GM19035 (cell line): Measurements from ENCODE around the gene CASZ1.

Source experiments
- ATAC-seq: cut with Tn5 transposase; IDR thresholded peaks from one replicate; pipeline ENCODE4 v1.9.1; 2021; ENCODE audit not compliant: unreplicated experiment

Gene CASZ1

DNA sequence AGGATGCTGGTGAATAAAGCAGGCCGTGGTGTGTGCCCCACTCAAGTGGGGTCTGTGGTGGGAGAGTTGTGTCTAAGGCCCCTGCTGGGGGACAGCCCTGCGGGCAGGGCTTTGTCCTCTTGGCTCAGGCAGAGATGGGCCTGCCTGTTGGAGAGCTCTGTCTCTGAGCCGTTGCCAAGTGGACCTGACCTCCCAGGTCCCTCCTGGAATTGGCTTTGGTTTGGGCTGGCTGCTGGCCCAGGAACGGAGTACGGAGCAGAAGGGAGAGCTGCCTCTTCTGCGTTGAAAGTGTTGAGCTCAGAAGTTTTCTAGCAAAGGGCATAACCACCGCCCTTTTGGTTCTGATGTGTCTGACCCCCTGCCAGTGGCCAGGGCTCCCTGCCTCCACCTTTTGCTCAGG, 167.8 kb downstream of the CASZ1 start:
- no peak for ATAC-seq

DNA sequence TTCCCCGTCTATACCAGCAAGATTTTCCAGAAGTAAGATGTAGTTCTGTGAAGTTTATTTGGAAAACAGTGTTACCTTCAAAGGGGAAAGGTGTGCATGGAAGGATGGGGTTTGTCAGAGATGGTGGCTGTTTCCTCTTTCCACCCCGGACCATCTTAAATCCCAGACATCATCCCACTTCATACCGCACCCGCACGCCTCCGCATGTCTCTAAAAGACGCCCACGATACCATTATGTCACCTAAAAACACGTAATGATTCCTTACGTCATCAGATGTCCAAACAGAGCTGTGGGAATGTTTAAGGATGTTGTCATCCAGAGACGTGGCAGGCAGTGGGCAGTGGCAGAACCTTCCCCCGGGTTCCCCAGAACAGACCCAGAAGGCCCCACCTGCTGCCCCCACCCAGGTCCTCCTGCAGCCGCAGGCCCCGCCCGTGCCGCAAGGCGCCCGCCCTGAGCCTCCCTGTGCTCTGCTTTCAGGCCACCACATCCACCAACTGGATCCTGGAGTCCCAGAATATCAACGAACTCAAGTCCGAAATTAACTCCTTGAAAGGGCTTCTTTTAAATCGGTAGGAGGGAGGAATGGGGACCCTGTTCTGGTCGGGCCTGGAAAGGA, 169.5 kb downstream of the CASZ1 start:
- ATAC-seq, result no peak

DNA sequence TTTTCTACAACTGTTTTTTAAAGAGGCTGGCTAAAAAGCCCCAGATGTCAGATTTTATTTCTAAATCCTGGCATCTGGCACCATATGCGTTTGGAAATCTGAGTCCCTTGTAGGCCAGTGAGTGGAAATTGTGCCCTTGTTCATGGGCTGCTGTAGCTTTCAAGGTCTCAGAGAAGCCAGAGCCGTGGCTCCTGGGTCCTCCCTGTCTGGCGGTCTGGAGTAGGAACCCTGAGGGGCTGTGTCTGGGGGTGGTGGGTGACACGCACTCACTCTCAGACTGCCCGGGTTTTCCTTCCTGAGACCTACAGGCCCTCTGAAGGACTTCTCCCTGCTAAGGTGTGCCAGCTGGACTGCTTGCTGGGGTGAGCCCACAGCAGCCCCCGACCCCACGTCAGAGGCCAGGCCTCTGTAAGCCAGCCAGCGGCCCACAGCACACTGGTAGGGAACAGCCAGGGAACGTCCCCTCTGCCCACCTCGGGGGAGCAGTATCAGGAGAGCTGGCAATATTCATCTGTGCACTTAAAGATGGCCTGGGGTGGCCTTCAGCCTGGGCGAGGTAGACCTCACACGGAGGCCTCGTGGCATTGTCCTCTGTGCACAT, 170.2 kb downstream of the CASZ1 start:
- no peak for ATAC-seq

DNA sequence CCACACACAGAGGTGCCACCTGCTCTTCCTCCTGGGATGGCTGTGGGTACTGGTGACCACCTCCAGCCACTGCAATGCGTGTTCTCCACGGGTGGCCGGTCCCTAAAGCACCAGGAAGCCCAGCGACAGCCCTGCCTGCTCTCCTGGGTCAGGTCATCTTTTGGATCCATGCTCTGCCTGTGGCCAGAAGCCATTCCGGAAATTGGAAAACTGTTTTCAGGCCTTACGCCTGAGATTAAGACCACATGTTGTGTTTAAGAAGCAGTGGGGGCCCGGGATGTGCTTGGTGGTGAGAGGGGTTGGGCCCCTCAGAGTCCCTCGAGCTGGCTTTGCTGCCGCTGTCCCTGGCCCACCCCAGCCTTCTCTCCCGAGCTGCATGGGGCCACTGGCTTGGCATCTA, 170.9 kb downstream of the CASZ1 start:
- ATAC-seq, result no peak

DNA sequence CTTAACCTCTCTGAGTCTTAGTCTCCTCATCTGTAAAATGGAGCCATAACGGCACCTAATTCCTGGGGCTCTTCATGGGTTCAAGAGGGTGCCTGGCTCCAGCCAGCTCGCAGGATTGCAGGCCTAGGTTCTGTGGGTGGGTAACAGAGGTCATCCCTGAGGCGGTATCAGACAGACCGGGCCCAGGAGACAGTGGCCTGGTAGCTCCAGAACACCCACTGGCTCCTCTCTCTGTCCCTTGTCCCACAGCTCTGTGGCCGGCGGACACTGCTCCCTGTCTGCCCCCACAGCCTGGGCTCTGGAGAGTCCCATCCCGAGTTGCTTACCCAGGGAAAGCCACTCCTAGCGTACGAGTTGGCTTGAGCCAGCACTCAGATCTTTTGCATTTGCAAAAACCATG, 171.4 kb downstream of the CASZ1 start:
- ATAC-seq, result no peak

DNA sequence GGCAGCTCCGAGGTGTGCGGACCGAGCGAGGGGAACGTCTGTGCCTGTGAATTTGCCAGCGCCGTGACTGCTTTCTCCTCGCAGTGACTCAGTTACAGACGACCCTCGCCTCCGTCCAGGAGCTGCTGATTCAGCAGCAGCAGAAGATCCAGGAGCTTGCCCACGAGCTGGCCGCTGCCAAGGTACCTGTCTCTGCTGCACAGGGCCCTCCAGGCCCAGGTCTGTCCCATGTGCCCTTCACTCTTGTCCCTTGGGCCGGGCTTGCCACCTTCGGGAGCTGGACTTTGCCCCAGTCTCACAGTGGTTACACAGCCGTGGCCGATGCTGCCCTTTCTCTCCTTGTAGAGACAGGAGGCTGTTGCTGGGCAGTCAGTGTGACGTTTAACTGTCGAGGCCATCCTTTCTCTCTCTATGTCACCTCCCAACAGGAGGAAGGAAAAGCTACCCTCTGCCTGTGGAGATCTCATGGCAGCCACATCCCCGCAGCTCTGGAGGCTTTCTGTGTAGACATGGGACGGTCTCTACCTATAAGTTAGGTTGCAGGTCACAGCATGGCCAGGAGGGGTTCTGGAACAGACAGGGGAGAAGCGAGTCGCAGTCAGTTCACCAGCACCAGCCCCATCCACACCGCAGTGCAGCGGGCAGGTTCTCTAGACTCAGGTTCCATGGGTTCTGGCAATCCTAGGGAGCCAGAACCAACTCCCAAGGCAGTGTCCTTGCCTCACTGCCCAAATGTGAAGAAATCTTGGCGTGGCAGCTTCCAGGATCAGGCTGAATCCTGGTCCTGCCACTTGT, 172.0 kb downstream of the CASZ1 start:
- ATAC-seq, result no peak

DNA sequence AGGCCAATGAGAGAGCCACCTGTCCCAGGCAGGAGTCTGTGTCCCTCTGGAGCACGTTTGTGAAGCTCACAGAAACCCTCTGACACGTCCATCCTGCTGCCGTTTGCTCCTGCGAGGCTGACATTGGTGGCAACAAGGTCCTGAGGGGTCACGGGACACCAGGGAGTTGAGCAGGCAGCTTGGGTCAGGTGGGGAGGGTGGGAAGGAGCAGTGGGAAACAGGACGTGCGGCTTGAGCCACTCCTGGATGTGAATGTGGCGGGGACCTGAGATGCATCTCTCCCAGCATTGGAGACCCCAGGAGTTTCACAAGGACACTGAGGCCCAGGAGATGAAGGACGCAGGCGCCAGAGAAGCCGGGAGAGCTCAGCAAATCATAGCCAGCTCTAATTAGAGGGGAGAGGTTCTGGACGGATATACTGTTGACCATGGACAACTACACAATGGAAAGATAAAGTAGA, 172.7 kb downstream of the CASZ1 start:
- no peak for ATAC-seq

DNA sequence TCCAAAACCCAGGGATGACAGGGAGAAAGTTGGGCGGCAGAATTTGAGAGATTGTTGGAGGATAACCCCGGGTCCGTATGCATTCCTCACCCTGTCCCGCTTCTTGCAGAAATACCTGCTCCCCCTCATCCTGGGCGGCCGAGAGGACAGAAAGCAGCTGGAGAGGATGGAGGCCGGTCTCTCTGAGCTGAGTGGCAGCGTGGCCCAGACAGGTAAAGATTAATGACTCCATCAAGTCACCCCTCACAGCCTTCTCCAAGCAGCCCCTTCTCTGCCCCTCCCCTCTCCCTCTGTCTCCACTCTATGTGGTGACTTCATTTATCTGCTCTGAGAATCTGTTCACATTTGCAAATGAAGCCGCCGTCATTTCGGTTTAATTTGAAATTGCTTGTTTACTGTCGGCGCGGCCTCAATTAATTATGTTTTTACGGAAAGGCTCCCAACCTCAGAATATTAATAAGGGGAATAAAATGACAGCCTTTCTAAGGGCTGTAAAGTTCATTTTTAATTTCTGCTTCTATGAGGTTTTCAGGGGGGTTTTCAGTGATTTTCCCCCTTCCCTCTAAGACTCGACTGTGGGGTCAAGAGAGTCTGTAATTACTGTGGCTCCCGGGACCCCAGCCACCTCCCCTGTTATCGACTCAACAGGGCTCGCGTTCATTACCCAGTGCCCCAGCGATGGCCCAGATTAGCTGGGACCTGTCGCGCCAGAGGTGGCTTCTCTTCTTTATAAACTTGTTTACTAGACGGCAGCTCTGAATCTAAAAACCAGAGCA, 173.3 kb downstream of the CASZ1 start:
- ATAC-seq, result no peak

DNA sequence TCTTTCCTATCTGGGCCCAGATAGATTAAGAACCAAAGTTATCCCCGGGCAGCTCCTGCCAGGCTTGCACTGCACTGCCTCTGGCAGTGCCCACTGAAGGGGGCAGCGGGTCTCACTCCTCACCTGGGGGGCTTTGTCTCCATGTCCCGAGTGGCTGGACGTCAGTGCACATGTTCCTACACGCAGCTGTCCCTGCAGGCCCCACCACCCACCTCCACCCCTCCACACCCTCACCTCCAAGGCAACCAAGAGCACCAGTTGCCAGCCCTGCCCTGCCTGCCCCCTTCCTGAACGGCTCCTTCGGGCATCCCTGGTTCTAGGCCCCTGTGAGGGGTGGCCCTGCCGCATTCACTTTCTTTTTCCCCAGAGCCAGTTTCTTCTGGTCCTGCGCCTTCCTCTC, 174.5 kb downstream of the CASZ1 start:
- no peak for ATAC-seq

DNA sequence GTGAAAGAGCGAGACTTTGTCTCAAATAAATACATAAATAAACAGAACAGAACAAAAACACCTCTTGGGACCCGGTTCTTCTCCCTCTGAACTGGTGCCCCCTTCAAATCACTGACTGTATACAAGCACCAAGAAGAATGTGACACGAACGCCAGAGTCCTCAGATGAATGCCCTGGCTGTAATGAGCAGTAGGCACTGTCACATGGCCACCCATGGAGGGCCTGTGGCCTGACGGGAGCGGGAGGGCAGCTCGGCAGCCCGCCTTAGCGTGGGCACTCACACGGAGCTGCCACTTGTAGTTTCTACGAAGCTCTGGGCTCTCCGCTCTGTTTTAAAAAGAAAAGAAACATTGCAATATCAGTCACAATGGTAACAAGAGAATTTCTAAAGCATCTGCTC, 175.7 kb downstream of the CASZ1 start:
- no peak for ATAC-seq

DNA sequence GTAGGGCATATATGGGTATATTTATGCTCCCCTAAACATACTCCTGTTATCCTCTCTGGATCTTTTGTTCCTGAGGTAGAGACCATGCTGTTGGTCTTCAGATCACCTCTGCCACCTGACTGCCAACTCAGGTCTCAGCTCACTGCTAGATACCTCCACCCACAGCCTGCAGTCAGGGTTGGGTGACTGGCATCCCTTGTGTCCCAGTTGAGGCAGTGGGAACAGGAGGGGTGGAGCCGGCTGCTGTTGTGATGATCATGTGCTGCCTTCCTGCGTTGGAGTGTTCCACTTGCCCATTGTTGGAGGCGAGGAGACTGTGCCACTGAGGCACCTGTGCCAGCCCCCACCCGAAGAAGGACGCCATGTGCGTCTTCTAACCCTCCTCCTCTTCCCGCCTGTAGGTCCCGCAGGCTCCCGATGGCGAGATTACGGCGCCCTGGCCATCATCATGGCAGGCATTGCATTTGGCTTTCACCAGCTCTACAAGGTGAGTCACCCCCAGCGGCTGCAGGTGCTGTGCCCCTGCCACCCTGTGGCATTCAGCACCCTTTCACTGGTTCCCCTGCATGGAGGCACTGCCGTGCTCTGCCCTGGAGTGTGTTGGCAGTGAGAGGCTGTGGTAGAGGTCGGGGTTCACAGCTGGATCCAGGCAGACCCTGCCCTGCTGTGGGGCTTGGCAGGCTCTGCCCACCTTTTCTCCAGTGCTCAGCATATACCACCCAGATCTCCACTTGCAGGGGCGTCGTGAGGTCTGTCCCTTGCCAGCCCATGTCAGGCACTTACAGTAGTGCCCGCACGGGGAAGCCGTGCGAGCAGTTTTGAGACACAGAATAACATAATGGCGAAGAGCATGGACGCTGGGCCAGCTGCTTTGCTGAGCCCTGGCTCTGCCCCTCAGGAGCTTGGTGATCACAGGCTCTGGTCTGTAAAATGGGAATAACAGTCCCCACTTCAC, 178.2 kb downstream of the CASZ1 start:
- ATAC-seq, result no peak

DNA sequence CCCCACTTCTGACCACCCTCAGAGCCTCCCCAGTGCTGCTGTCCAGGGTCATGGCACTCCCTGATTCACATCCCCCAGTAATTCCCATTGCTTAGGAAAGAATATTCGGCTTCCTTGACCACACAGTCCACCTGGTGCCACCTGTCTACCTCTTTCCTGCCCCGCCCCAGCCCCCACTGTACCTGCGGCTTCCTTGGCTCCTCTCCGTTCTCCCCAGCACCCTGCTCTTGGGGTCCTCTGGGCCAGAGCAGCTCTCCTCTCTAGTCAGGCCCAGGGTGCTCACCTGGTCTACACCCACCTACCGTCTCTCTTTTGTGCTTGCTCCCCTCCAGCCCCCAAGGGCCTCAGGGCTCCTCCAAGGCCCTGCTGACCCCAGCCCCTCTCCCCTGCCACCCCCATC, 179.1 kb downstream of the CASZ1 start:
- no peak for ATAC-seq

DNA sequence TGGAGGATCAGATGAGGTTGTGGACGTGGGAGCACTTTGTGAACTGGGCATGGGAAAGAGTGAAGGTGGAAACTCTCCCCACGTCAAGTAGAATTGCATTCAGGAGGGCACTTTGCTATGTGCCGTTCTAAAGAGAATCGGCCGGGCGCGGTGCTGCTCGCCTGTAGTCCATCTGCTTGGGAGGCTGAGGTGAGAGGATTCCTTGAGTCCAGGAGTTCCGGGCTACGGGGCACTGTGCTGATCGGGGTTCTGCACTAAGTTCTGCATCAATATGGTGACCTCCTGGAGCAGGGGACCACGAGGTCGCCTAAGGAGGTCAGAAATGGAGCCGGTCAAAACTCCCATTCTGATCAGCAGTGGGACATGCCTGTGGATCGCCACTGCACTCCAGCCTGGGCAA, 179.8 kb downstream of the CASZ1 start:
- no peak for ATAC-seq

DNA sequence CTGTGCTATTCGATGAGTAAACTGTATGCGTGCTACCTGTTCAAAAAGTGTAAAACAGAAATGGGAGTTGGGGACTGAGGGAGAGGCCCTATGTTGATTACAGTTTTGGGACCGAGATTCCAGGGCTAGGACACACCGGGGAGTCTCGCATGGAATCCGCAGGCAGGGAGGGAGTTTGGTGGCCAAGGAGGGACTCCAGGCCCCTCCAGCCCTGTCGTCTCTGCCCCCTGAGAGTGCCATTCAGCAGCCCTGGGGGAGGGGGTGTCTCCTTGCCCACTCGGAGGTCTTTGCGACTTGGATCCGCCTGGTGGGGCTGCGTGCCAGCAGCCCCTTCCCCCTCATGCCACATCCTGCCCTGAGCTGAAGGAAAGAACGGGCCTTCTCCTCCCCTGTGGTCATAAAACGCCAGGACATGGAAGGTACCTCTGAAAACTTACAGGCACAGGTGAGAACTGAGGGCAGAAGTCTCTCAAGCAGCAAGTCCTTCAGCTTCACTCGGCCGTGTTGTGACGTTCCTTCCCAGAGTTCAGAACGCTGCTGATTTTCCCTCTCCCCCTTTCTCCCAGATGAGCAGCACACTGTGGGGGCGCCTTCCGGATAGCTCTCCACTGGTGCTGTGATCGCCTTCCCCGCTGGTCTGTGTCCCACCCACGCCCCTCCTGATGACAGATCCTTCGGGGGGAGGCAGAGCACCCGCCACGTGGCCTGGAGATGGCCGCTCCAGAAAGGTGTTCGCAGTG, 180.3 kb downstream of the CASZ1 start:
- no peak for ATAC-seq

DNA sequence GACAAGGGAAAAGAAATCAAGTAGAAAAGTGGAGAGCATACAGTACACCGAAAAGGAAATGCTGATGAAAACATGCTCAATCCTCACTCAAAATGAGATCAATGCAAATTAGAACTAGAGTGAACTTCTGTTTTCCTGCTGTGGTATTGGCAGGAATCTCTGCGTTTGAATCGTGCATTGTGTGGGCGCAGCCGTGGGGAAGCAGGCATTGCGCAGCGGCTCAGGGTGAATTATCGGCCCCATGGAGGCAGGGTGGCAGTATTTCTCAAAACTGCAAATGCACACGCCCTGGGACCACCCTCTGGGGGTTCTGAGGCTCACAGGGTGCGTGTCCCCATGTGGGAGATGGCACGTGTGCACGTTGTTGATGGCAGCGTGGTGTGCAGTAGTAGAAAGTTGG, 181.1 kb downstream of the CASZ1 start:
- no peak for ATAC-seq

DNA sequence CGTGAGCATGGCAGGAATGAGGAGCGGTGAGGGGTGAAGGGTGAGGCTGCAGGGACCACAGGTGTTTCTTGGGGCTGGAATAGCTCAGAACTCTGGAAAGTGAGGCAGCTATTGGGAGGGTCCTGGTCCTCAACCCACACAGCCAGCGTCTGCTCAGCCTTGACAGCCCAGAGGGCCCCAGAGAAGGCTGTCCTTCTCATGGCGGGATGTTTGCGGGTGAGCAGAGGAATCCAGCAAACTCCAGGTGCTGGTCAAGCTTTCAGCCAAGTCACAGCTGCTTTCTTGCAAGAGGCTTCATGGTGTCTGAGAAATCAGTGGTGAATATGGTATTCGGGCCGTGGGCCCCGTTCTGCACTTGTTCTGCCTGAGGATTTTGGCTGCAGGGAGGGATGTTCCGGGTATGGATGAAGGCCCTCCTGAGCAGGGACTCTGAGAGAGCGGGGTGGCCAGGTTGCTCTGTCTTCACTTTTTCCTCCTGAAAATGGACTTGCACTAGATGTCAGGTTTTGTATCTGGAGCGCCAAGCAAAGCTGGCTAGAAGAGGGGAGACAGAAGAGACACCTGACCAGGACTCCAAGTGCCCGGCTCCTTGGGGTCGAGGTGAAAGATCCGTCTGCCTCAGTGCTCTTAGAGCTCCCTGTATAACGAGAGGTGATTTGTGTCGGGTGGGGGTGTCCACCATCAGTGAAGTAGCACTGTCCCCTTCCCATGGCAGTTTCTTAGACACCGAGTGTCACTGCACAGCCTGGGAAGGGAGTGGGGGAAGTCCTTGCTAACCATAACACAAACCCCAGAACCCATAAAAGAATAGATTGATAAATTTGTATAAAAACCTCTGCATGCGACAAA, 181.8 kb downstream of the CASZ1 start:
- ATAC-seq, result no peak

DNA sequence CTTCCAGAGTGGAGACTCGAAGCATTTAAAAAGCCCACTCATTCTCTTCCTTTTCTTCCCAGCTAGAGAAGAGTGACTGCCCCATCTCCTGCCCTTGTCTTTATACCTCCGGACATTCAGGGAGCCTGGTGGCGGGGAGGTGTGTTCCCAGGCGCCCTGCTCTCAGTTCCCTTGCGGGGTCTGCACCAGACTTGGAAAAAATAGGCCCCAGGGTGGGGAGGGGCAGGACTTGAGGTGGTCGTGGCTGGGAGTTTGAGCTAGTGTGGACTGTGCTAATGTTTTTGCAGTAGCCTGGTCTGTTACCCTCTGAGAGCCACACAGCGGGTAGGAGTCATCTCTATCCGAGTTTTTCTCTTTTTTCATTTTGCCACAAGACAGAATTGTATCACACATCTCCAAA, 182.6 kb downstream of the CASZ1 start:
- ATAC-seq, result no peak

DNA sequence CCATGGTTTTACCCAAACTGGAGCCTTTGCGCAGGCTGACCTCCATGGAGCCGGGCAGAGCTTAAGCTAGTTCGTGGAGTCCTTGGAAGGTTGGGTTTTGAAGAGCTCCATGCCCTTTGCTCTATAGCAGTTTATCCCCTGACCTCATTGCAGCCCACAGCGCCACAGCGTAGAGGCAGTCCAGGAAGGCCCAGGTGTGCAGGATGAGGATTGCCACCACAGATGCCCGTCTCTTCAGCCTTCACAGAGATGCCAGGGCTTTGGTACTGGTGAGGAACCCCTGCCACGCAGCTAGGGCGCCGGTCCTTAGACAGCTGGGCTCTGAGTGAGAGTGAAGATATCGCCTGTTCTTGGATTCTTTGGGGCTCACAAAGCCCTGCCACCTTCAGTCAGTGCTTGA, 183.1 kb downstream of the CASZ1 start:
- ATAC-seq, result no peak
